ENCODE results near the gene SHB. TPM values are rescaled to one million over a fixed set of nuclear protein-coding genes. Genes with fewer than 3 reads are reported as not detected.

The SHB gene
- total RNA-seq, 1 donor from 2014 or later: 25.3 TPM

GRCh38 chr9:37880916-37881479, 188.0 kb downstream of the SHB start:
- no peaks in the 10 kb centered on the region for H3K4me1 ChIP-seq
- H3K27me3 ChIP-seq (ENCODE audit: low read depth): no peaks in the 10 kb centered on the region
- no peak overlapping the region for H3K4me3 ChIP-seq
- no peak for TF ChIP-seq CTCF (IDR thresholded peaks at IDR 0.05)
- intact Hi-C loops (cut with DNase I): no loop called here
- DNase-seq (no peak), ATAC-seq (no peak)
- no peaks in the 10 kb centered on the region for H3K9me3 ChIP-seq
- peaks cover 39% of the 10 kb centered on the region for H3K36me3 ChIP-seq
- H3K27ac ChIP-seq: no peak overlapping the region

GRCh38 chr9:37876376-37876775, 192.7 kb downstream of the SHB start:
- H3K27ac ChIP-seq: no peak overlapping the region
- no peak overlapping the region for H3K4me3 ChIP-seq
- no peak for TF ChIP-seq CTCF (IDR thresholded peaks at IDR 0.05)
- H3K27me3 ChIP-seq (ENCODE audit: low read depth): no peaks in the 10 kb centered on the region
- DNase-seq: no peak
- H3K36me3 ChIP-seq: peaks cover 26% of the 10 kb centered on the region
- no peaks in the 10 kb centered on the region for H3K9me3 ChIP-seq
- ATAC-seq: no peak
- no peaks in the 10 kb centered on the region for H3K4me1 ChIP-seq
- intact Hi-C loops (cut with DNase I): no loop called here

GRCh38 chr9:37873955-37874354, 195.1 kb downstream of the SHB start:
- ATAC-seq (no peak), DNase-seq (no peak)
- no peaks in the 10 kb centered on the region for H3K9me3 ChIP-seq
- H3K36me3 ChIP-seq: peaks cover 9% of the 10 kb centered on the region
- intact Hi-C loops (cut with DNase I): no loop called here
- no peaks in the 10 kb centered on the region for H3K4me1 ChIP-seq
- no peak overlapping the region for H3K27ac ChIP-seq
- no peak for TF ChIP-seq CTCF (IDR thresholded peaks at IDR 0.05)
- no peaks in the 10 kb centered on the region for H3K27me3 ChIP-seq (ENCODE audit: low read depth)
- H3K4me3 ChIP-seq: no peak overlapping the region

GRCh38 chr9:37870799-37871176, 198.2 kb downstream of the SHB start:
- intact Hi-C loops (cut with DNase I): no loop called here
- H3K27ac ChIP-seq: no peak overlapping the region
- ATAC-seq: no peak
- no peak for TF ChIP-seq CTCF (IDR thresholded peaks at IDR 0.05)
- H3K27me3 ChIP-seq (ENCODE audit: low read depth): no peaks in the 10 kb centered on the region
- H3K4me1 ChIP-seq: no peaks in the 10 kb centered on the region
- peaks cover 8% of the 10 kb centered on the region for H3K36me3 ChIP-seq
- DNase-seq: no peak
- H3K4me3 ChIP-seq: no peak overlapping the region
- H3K9me3 ChIP-seq: no peaks in the 10 kb centered on the region

GRCh38 chr9:37870081-37870798, 198.8 kb downstream of the SHB start:
- Histone ChIP-seq H3K9me3 (no peaks in the 10 kb centered on the region), H3K4me3 (no peak overlapping the region), H3K36me3 (peaks cover 12% of the 10 kb centered on the region), H3K4me1 (no peaks in the 10 kb centered on the region), H3K27me3 (ENCODE audit: low read depth) (no peaks in the 10 kb centered on the region), H3K27ac (no peak overlapping the region)
- ATAC-seq (no peak), DNase-seq (no peak)
- intact Hi-C loops (cut with DNase I): no loop called here
- no peak for TF ChIP-seq CTCF (IDR thresholded peaks at IDR 0.05)

Other genes starting within 250 kb of the SHB start
- 23.8 TPM for gene SLC25A51, start 165.1 kb downstream of the SHB start, total RNA-seq

All from lower lobe of right lung (tissue), 2 donors.